HG02759 (cell line): ENCODE data around the gene UBAC2.

Experiments used
- ATAC-seq: cut with Tn5 transposase; IDR thresholded peaks from one replicate; pipeline ENCODE4 v1.9.1; 2021; ENCODE audit warnings: mild to moderate bottlenecking, moderate library complexity; ENCODE audit not compliant: unreplicated experiment

Gene UBAC2

DNA sequence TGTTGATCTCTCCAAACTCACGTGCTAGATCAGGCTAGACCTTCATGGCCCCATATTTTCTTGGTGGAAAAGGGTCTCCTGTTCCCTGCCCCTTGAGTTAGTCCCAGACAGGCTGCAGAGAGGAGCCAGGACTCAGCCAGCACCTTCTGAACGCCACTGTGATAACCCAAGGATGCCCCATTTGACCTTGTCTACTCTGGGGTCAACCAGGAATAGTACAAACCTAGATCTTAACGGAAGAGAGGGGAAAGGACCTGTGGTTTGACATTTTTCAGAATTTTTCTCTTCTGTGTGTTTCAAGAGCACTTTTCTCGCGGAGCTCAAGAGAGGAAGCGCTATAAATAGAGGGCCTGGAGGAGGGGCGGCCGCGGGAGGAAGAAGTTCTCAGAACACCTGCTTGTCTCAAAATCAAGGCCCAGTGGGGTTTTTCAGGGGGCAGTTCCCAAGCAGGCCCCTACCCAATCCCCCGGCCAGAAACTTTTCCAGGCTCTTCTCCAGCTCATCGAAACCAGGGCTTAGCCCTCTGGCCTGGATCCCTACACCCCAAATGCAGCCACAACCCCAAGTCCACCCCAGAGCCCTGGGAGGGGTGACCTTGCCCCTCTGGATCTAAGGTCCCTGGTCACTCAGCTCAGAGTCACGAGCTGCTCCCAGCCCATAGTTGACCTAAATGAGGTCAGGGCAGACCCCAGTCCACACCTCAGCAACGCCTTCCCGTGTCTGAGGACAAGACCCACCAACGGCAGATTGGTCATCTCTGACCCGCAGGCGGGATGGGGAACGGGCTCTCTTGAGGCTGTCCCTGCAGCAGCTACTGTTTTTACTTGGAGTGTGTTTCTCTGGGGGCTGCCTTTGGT, 225.1 kb downstream of the UBAC2 start:
- ATAC-seq: peak; percentile 65

DNA sequence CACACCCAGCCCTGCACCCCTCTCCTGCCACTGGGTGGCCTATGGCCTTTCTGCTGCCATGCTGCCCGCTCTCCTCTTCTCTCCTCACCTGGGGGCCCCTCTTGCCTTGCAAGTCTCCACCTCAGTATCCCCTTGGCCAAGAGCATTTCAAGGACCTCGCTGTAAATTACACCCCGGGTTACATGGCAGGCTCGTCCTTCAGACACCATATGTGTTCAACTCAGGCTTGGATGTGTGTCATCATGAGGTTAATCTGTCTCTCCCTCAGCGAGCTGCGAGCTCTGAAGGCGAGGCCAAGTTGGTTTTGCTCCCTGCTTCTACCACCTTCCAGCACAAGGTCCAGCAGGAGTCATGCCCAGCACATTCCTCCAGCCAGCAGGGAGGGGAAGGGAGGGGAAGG, 225.8 kb downstream of the UBAC2 start:
- ATAC-seq: no peak

DNA sequence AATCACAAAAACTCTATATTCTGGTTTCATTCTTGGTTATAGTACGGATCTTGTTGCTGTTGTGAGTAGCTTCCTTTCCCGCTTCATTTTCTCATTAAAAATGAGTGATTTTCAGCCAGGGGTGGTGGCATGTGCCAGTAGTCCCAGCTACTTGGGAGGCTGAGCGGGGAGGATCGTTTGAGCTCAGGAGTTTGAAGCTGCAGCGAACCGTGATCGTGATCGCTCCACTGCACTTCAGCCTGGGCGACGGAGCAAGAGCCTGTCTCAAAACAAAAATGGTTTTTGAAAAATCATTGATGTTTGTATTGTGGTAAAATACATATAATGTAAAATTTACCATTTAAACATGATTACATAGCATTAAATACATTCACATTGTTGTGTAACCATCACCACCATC, 229.0 kb downstream of the UBAC2 start:
- no peak for ATAC-seq

DNA sequence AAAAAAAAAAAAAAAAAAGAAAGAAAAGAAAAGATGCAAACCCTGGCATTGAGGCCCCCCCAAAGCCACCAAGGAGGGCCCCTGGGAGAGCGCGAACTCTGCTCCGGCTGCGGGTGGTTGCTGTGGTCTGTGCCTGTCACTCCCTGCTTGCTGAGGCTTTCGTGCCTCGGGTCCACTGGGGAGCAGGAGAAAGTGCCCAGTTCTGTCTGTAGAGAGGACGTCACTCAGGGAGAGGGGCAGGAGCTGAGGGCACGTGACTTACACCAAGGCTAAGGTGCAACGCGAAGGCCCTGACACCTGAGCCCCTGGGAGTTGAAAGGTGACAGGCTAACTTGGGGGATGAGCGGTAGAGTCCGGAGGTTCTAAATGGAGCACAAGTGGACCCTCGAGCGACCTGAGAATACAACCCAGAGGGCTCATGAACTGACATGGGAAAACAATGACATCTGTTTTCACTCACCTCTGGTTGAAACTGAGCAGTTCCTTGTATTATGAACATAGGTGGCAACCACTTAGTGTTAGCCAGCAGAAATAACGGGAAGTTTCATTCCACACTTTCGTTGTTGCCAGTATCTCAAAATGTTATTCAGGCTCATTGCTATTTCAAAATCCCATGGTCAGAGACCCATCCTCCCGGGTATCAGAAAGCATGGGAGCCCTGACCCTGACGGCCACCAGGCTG, 231.4 kb downstream of the UBAC2 start:
- peak; percentile 29 for ATAC-seq

DNA sequence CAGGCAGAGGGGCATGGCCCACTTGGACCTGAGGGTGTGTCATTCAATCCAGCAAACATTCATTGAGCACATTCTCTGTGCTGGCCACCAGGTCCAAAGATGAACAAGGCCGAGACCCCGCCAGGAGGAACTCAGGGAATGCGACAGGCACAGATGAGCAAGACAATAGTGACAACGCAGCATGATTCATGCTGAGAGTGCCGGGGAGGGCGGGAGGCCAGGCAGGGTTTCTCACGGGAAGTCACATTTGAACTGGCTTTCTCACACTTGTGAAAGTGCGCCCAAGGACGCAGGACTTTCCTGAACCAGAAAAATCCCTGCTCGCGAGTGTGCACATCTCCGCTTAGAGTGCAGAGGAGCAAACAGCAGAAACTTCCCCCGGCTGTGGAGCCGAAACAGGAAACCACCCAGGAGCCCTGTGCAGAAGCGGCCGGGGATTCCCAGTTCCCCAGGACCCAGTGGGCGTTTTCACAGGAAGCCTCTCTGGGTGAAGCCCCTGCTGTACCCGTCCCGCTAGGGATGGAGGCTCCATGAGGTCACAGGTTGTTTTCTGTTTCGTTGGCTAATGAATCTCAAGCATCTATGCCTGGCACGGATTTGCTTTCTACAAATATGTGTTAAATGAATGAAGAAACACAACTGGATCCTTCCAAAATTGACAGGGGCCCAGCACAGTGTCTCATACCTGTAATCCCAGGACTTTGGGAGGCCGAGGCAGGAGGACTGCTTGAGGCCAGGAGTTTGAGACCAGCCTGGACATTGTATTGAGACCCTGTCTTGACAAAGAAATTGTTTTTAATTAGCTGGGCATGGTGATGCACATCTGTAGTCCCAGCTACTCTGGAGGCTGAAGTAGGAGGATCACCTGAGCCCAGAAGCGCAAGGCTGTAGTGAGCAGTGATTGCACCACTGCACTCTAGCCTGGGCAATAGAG, 232.2 kb downstream of the UBAC2 start:
- peak; percentile 63 for ATAC-seq

DNA sequence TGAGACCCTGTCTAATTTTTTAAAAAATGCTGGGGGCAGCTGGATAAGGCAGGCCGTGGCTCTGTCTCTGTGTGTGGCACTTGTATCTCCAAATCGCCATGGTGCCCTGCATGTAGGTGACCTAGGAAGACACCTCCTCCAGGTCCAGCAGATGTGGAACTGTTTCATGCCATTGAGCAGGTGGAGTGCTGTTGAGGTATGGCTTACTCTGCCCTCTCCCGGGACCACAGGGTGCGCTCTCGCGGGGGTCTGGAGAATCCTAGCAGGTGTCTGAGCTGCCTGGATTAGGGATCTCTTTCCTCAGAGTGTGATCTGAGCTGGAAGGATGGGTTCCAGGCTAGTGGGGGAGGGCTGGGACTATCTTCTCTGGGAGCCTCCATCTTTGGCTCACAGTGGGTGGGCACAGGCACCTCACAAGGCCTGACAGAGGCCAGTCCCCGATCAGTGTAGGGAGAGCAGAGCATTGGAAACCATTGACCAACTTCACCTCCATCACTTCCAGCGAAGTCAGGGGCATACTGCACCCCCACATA, 233.0 kb downstream of the UBAC2 start:
- ATAC-seq: no peak

DNA sequence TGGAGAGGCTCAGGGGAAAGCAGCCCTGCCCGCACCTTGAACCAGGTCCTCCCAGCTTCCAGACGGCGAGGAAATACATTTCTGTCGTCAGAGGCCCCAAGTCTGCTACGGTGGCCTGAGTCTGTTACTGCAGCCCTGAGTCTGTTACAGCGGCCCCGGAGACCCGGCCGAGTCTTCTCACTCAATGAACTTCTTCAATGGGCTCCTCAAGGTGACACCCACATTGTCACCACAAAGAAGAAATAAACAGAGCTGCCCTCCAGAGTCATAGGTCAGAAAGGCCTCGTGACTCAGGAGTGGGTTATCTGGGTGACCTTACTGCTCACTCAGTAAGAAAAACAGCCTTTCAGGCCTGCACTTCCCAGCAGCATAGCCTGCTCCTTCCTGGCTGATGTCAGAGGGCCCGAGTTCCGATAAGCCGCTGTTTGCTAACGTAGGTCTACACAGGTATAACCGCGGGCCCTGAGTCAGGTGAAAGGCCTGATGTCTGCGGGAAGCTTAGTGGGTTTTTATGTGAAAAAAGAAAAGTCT, 233.7 kb downstream of the UBAC2 start:
- ATAC-seq: no peak

DNA sequence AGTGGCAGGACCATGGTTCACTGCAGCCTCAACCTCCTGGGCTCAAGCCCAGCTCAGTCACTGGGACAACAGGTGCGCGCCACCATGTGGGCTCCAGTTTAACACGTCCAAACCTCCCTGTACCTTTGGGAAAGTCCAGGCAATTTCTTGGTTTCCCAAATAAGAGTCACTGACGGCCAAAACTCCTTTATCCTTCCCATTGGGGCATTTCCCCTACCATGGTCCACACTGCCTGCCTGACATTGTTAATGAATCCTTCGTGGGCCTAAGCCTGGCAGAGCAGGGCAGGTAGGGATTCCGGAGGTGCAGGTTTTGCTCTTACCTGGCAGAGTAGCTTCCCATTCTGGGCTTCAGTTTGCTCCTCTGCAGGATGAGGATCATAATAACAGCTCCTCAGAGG, 234.5 kb downstream of the UBAC2 start:
- no peak for ATAC-seq

DNA sequence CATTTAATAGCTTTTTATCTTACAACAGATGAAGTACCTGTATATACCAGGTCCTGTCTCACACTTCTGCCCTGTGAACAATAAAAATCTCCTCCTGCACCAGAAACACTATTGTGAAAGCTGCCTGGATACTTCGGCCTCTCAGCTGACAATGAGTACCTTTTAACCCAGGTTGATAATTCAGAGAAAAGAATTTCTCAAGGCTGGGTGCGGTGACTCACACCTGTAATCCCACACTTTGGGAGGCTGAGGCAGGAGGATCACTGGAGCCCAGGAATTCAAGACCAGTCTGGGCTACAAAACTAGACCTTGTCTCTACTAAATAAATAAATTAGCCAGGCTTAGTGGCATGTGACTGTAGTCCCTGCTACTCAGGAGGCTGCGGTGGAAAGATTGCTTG, 235.3 kb downstream of the UBAC2 start:
- ATAC-seq: no peak
